CD14-positive monocyte (primary cell): Measurements from ENCODE around the gene C15orf40. TPM values are rescaled to one million over a fixed set of nuclear protein-coding genes. Genes with fewer than 3 reads are reported as not detected.

ENCODE experiments used
- DNase-seq, 3 donors: peaks; one replicate each; pipeline ENCODE4 v3.0.0-alpha.2; 2011 to 2022
- H2AFZ ChIP-seq: 2 replicates; pipeline ENCODE4 v1.6.0; 2012; ENCODE audit warnings: mild to moderate bottlenecking, low read depth, low read length, inconsistent platforms; ENCODE audit not compliant: insufficient read depth, poor library complexity, severe bottlenecking
- H3K27ac ChIP-seq, 2 donors: 1 replicate in 1 of 2; 2 replicates in 1 of 2; pipeline ENCODE4 v1.5.1; 2012 to 2013; ENCODE audit warnings: low read length in 2 of 2, control low read depth in 1 of 2, inconsistent platforms in 1 of 2, low read depth in 1 of 2, mild to moderate bottlenecking in 1 of 2
- H3K27me3 ChIP-seq, 2 donors: one replicate each; pipeline versions ENCODE4 v1.6.0 to v1.6.1; 2011 to 2013; ENCODE audit warnings: low read length in 2 of 2; ENCODE audit not compliant: control insufficient read depth in 2 of 2, insufficient read depth in 2 of 2
- H3K36me3 ChIP-seq, 2 donors: replicated peaks in 1 of 2; 1 replicate in 1 of 2; 2 replicates in 1 of 2; pipeline versions ENCODE4 v1.5.1 to v1.6.1; 2012 to 2013; ENCODE audit warnings: low read length in 2 of 2, control low read depth in 1 of 2, inconsistent platforms in 1 of 2, mild to moderate bottlenecking in 1 of 2; ENCODE audit not compliant: insufficient read depth in 2 of 2, control insufficient read depth in 1 of 2
- H3K4me1 ChIP-seq, 2 donors: 1 replicate in 1 of 2; 2 replicates in 1 of 2; pipeline versions ENCODE4 v1.5.1 to v1.6.1; 2012 to 2013; ENCODE audit warnings: low read length in 2 of 2, control low read depth in 1 of 2, inconsistent platforms in 1 of 2, mild to moderate bottlenecking in 1 of 2, moderate library complexity in 1 of 2; ENCODE audit not compliant: insufficient read depth in 2 of 2, control insufficient read depth in 1 of 2
- H3K4me2 ChIP-seq: replicated peaks from 2 replicates; pipeline ENCODE3; 2012; ENCODE audit warnings: low read length, moderate library complexity, mild to moderate bottlenecking; ENCODE audit not compliant: poor library complexity, severe bottlenecking; ENCODE audit errors: extremely low read depth
- H3K4me3 ChIP-seq, 3 experiments: fragments of 200-600 bp in 1 of 3; sonication (generic) in 1 of 3; replicated peaks in 1 of 3; 1 replicate in 2 of 3; 2 replicates in 1 of 3; pipeline ENCODE4 v1.5.1; 2011 to 2013; ENCODE audit warnings: low read length in 3 of 3, mild to moderate bottlenecking in 3 of 3, control low read depth in 2 of 3, low read depth in 2 of 3, inconsistent platforms in 1 of 3, moderate library complexity in 1 of 3
- H3K79me2 ChIP-seq: 2 replicates; pipeline ENCODE4 v1.6.0; 2012; ENCODE audit warnings: mild to moderate bottlenecking, control low read depth, inconsistent platforms, low read length, moderate library complexity; ENCODE audit not compliant: insufficient read depth
- H3K9ac ChIP-seq: 2 replicates; pipeline ENCODE4 v1.6.0; 2017; ENCODE audit warnings: low read length, mild to moderate bottlenecking; ENCODE audit not compliant: insufficient read depth, poor library complexity, severe bottlenecking
- H3K9me3 ChIP-seq, 2 donors: replicated peaks in 1 of 2; 1 replicate in 1 of 2; 2 replicates in 1 of 2; pipeline versions ENCODE4 v1.5.1 to v1.6.1; 2012 to 2013; ENCODE audit warnings: low read length in 2 of 2, control low read depth in 1 of 2; ENCODE audit not compliant: control insufficient read depth in 1 of 2, insufficient read depth in 1 of 2
- H4K20me1 ChIP-seq: 2 replicates; pipeline ENCODE4 v1.6.0; 2012; ENCODE audit warnings: mild to moderate bottlenecking, low read length, control low read depth, moderate library complexity; ENCODE audit not compliant: insufficient read depth
- H3K27ac Mint-ChIP-seq, 7 donors: one replicate each; pipeline ENCODE4 v1.8.0; 2020; ENCODE audit warnings: mild to moderate bottlenecking in 7 of 7, mixed read lengths in 7 of 7, moderate library complexity in 6 of 7, inconsistent platforms in 2 of 7
- H3K27me3 Mint-ChIP-seq, 3 donors: one replicate each; pipeline ENCODE4 v1.8.0; 2021 to 2022; ENCODE audit warnings: low read depth in 3 of 3, mild to moderate bottlenecking in 3 of 3, mixed read lengths in 3 of 3, moderate library complexity in 3 of 3, inconsistent platforms in 1 of 3
- H3K36me3 Mint-ChIP-seq, 2 donors: one replicate each; pipeline ENCODE4 v1.8.0; 2020; ENCODE audit warnings: mixed read lengths in 2 of 2, inconsistent platforms in 1 of 2, mild to moderate bottlenecking in 1 of 2
- H3K4me1 Mint-ChIP-seq: one replicate; pipeline ENCODE4 v1.8.0; 2020; ENCODE audit warnings: mild to moderate bottlenecking, mixed read lengths
- H3K4me3 Mint-ChIP-seq, 2 donors: one replicate each; pipeline ENCODE4 v1.8.0; 2020; ENCODE audit warnings: mild to moderate bottlenecking in 2 of 2, mixed read lengths in 2 of 2, moderate library complexity in 1 of 2
- H3K9me3 Mint-ChIP-seq, 7 donors: one replicate each; pipeline ENCODE4 v1.8.0; 2020 to 2022; ENCODE audit warnings: mixed read lengths in 7 of 7, mild to moderate bottlenecking in 6 of 7, moderate library complexity in 6 of 7, inconsistent platforms in 2 of 7
- WGBS: methylation state at CpG from one replicate; pipeline ENCODE4 v1.1.5; 2013; ENCODE audit warnings: missing lambda C conversion rate; ENCODE audit not compliant: insufficient coverage; 5-methylcytosine and 5-hydroxymethylcytosine counted together
- intact Hi-C, 2 donors: fragments of 100-400 bp; cut with micrococcal nuclease; formaldehyde crosslinking; loops; one replicate each; pipeline versions ENCODE4 v1.15.0 to v1.15.1; 2023
- polyA plus RNA-seq, 3 donors: library from polyadenylated mRNA; depleted of rRNA in 1 of 3; unstranded in 2 of 3; stranded (reverse) in 1 of 3; fragments of 300-500 nt in 2 of 3; fragments of >200 nt in 1 of 3; fragmentation: Illumina TruSeq in 2 of 3; gene quantifications; 1 replicate in 2 of 3; 2 replicates in 1 of 3; pipeline ENCODE4 v1.2.3, GENCODE V29; 2012 to 2021
- TF ChIP-seq, protein P1 (sequence below): fragments of 200-600 bp; IDR thresholded peaks from one replicate; pipeline ENCODE4 v1.8.0; 2022; ENCODE audit warnings: antibody characterized with exemption, mild to moderate bottlenecking

The C15orf40 gene
- polyA plus RNA-seq, 3 donors = 13.0 to 32.1 (median 25.7) TPM

DNA sequence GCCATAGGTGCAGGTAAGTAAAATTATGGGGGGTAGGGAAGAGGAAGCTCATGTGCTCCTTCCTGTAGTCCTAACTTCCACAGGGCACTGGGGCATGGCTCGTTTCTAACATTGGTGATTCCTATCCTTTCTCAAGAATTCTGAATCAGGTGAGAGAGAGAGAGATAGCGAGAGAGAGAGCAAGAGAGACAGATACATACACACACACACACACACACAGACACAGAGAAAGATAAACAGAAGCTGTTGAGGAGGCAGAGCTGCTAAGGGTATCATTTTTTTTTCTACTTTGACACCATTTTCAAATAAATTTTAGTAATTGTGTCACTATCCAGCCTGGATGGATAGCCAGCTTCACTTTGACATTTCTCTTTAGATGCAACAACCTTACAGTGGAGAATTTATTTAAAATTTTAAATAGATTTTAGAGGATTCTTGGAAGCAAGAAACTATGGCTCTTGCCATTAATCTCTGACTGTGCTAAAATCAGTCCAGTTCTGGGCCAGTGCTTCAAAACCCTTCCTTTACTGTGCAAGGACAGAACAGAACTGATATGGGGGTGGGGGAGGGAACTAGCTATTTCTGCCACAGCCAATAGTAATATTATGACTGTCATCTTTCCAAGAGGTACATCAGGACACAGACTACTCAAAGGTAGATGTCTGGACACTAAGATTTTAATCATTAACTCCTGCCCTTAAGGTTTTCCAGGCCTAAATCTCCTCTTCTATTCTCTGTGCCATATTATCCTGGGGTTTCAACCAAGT is 40.0 kb downstream of the C15orf40 start:
- TF ChIP-seq, protein P1, sequence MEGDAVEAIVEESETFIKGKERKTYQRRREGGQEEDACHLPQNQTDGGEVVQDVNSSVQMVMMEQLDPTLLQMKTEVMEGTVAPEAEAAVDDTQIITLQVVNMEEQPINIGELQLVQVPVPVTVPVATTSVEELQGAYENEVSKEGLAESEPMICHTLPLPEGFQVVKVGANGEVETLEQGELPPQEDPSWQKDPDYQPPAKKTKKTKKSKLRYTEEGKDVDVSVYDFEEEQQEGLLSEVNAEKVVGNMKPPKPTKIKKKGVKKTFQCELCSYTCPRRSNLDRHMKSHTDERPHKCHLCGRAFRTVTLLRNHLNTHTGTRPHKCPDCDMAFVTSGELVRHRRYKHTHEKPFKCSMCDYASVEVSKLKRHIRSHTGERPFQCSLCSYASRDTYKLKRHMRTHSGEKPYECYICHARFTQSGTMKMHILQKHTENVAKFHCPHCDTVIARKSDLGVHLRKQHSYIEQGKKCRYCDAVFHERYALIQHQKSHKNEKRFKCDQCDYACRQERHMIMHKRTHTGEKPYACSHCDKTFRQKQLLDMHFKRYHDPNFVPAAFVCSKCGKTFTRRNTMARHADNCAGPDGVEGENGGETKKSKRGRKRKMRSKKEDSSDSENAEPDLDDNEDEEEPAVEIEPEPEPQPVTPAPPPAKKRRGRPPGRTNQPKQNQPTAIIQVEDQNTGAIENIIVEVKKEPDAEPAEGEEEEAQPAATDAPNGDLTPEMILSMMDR = no peak
- Mint-ChIP-seq H3K36me3 (peaks cover 0 to 4% of the 10 kb centered on the region in 2 donors), H3K27me3 (peaks cover 0 to 3% (median 0%) of the 10 kb centered on the region in 3 donors), H3K27ac (no peak overlapping the region), H3K4me1 (peaks cover 21% of the 10 kb centered on the region), H3K9me3 (no peaks in the 10 kb centered on the region), H3K4me3 (no peak overlapping the region)
- Histone ChIP-seq H3K9ac (no peak overlapping the region), H3K79me2 (no peaks in the 10 kb centered on the region), H3K4me3 (no peak overlapping the region), H3K27ac (no peak overlapping the region), H3K4me2 (no peak overlapping the region), H4K20me1 (no peaks in the 10 kb centered on the region), H3K27me3 (no peaks in the 10 kb centered on the region), H3K9me3 (no peaks in the 10 kb centered on the region), H3K36me3 (no peaks in the 10 kb centered on the region), H2AFZ (no peak overlapping the region), H3K4me1 (peaks cover 5 to 7% of the 10 kb centered on the region in 2 donors)
- DNase-seq = no peak
- intact Hi-C loops = no loop called here
- WGBS = no CpG with 5 or more reads among the region's 2 CpGs

- TF ChIP-seq, protein P1 = no peak
- H3K4me3 Mint-ChIP-seq = no peak overlapping the region
- no peak overlapping the region for H3K27ac Mint-ChIP-seq
- Histone ChIP-seq H3K36me3 (no peaks in the 10 kb centered on the region), H4K20me1 (no peaks in the 10 kb centered on the region), H3K9me3 (no peaks in the 10 kb centered on the region), H3K4me3 (no peak overlapping the region), H3K27me3 (no peaks in the 10 kb centered on the region), H2AFZ (no peak overlapping the region), H3K4me2 (no peak overlapping the region), H3K79me2 (no peaks in the 10 kb centered on the region), H3K9ac (no peak overlapping the region), H3K4me1 (peaks cover 5 to 7% of the 10 kb centered on the region in 2 donors), H3K27ac (no peak overlapping the region)
- WGBS = no CpG with 5 or more reads among the region's 1 CpG
- H3K27me3 Mint-ChIP-seq = peaks cover 0 to 3% (median 0%) of the 10 kb centered on the region in 3 donors
- DNase-seq = no peak
- peaks cover 0 to 4% of the 10 kb centered on the region in 2 donors for H3K36me3 Mint-ChIP-seq
- intact Hi-C loops = no loop called here
- H3K9me3 Mint-ChIP-seq = no peaks in the 10 kb centered on the region
- H3K4me1 Mint-ChIP-seq = peaks cover 21% of the 10 kb centered on the region
These were observed 40.7 kb downstream of the C15orf40 start for GRCh38 chr15:82970696-82971095.
